GM12878 (cell line): ENCODE data around the gene KLRF1. TPM values are rescaled to one million over a fixed set of nuclear protein-coding genes. Genes with fewer than 3 reads are reported as not detected.

Source experiments
- E4F1 ChIP-seq: fragments of 450-650 bp; IDR thresholded peaks from 2 replicates; pipeline ENCODE4 v1.6.1; 2018; ENCODE audit warnings: borderline replicate concordance, mild to moderate bottlenecking; ENCODE audit not compliant: partially characterized antibody
- IRF3 ChIP-seq: fragments of 450-650 bp; IDR thresholded peaks from 2 replicates; pipeline ENCODE4 v1.6.1; 2014; ENCODE audit warnings: mild to moderate bottlenecking
- JUND ChIP-seq: IDR thresholded peaks from 2 replicates; pipeline ENCODE4 v1.6.1; 2012; ENCODE audit warnings: low read depth, mild to moderate bottlenecking, low read length, improper control_type of control experiment, moderate library complexity
- MTA3 ChIP-seq: IDR thresholded peaks from 2 replicates; pipeline ENCODE4 v1.6.1; 2012; ENCODE audit warnings: low read length, inconsistent platforms, borderline replicate concordance
- MYB ChIP-seq: fragments of 150-350 bp; IDR thresholded peaks from 2 replicates; pipeline ENCODE4 v1.6.1; 2014; ENCODE audit warnings: mild to moderate bottlenecking, low read depth, low read length, borderline replicate concordance
- ZNF687 ChIP-seq: fragments of 450-650 bp; IDR thresholded peaks from 2 replicates; pipeline ENCODE4 v1.6.1; 2017; ENCODE audit warnings: mild to moderate bottlenecking, moderate library complexity
- polyA plus RNA-seq, 11 experiments: library from polyadenylated mRNA; depleted of rRNA in 4 of 11; unstranded in 6 of 11; stranded (reverse) in 5 of 11; fragments of >200 nt; fragmentation: Nextera tagmentation in 4 of 11; fragmentation: Illumina TruSeq in 1 of 11; extraction: Ambion mirVana in 4 of 11; extraction: Trizol in 1 of 11; gene quantifications; 1 replicate in 1 of 11; 2 replicates in 10 of 11; pipeline versions ENCODE4 v1.2.1 to v1.2.3, GENCODE V29; 2011 to 2016; ENCODE audit warnings: inconsistent platforms in 2 of 11, missing spikeins in 2 of 11, low read depth in 1 of 11
- total RNA-seq, 4 experiments: library from RNA; depleted of rRNA in 3 of 4; stranded (reverse); fragments of >200 nt in 3 of 4; fragmentation: Illumina TruSeq in 1 of 4; extraction: Trizol in 1 of 4; gene quantifications; 2 replicates each; pipeline versions ENCODE4 v1.2.1 to v1.2.3, GENCODE V29; 2013 to 2021
- TF ChIP-seq, protein P1 (sequence below), 3 experiments: IDR thresholded peaks in 2 of 3; conservative IDR thresholded peaks in 1 of 3; 2 replicates each; pipeline ENCODE4 v1.5.1; 2011; ENCODE audit warnings: low read depth in 3 of 3, low read length in 3 of 3, mild to moderate bottlenecking in 3 of 3, control low read depth in 2 of 3, moderate library complexity in 2 of 3, inconsistent platforms in 1 of 3, mixed read lengths in 1 of 3; ENCODE audit not compliant: control insufficient read depth in 2 of 3, insufficient read depth in 1 of 3; ENCODE audit errors: extremely low read depth in 1 of 3

KLRF1 gene
- total and polyA plus RNA-seq, 10 of the 15 experiments (the other 5 are each of a cell fraction or from before 2014, with no cell fraction given) = 0.13 to 2.0 (median 0.18) TPM; not detected in 6

DNA sequence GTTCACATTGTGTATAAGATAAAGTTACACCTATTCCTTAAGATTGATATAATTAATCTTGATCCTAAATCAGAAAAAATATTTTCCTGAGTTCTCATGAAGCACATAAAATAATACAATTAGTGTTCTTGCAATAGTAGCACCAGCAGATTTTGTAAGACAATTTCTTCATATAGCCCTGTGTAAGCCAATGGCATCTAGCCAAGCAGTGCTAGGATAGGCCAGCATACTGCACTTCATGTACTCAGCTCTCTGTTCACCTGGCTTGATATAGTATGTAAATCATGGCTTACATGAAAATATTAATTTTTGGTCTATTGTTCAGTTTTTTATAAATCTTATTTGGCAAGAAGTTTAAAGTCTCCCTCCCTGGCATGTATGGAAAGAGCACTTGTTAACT is 55.9 kb downstream of the KLRF1 start (continued):
- no peak for TF ChIP-seq E4F1
- no peak for TF ChIP-seq ZNF687
- TF ChIP-seq JUND = no peak
- no peak for TF ChIP-seq MTA3
- no peak for TF ChIP-seq MYB
- TF ChIP-seq IRF3 = no peak
- TF ChIP-seq, protein P1, sequence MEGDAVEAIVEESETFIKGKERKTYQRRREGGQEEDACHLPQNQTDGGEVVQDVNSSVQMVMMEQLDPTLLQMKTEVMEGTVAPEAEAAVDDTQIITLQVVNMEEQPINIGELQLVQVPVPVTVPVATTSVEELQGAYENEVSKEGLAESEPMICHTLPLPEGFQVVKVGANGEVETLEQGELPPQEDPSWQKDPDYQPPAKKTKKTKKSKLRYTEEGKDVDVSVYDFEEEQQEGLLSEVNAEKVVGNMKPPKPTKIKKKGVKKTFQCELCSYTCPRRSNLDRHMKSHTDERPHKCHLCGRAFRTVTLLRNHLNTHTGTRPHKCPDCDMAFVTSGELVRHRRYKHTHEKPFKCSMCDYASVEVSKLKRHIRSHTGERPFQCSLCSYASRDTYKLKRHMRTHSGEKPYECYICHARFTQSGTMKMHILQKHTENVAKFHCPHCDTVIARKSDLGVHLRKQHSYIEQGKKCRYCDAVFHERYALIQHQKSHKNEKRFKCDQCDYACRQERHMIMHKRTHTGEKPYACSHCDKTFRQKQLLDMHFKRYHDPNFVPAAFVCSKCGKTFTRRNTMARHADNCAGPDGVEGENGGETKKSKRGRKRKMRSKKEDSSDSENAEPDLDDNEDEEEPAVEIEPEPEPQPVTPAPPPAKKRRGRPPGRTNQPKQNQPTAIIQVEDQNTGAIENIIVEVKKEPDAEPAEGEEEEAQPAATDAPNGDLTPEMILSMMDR (IDR thresholded peaks at IDR 0.05 in 2 of 3, conservative IDR thresholded peaks at IDR 0.05 in 1 of 3; ENCODE audit: control insufficient read depth in 2 of 3, extremely low read depth in 1 of 3, insufficient read depth in 1 of 3, low read depth in 3 of 3, low read length in 3 of 3) = no peak
